ENCODE measurements around the gene SPP1. TPM values are rescaled to one million over a fixed set of nuclear protein-coding genes. Genes with fewer than 3 reads are reported as not detected.
"Not testable (repeated sequence)": the region's sequence is repeated elsewhere in the genome, so short reads cannot be mapped to it uniquely, and the experiment has no call there.

Gene SPP1
- total RNA-seq, 1 donor from 2014 or later, result 3.7 TPM

DNA sequence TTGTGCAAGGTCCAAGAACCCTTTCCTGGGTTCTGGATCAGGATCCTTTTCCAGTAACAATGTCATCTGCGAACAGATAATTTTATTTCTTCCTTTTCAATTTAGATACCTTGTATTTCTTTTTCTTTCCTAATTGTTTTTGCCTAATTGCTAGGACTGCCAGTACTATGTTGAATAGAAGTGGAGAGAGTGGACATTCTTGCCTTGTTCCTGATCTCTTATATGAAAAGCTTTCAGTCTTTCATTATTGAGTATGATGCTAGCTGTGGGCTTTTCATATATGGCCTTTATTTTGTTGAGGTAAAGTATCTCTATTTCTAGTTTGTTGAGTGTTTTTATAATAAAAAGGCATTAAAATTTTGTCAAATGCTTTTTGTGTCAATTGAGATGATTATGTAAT, 42.2 kb upstream of the SPP1 start:
- Mint-ChIP-seq H3K4me1 (ENCODE audit: low read depth) (no peaks in the 10 kb centered on the region), H3K36me3 (ENCODE audit: insufficient read depth) (no peaks in the 10 kb centered on the region), H3K27ac (no peak overlapping the region), H3K4me3 (ENCODE audit: low read depth) (no peak overlapping the region), H3K9me3 (ENCODE audit: low read depth) (peaks cover 10% of the 10 kb centered on the region), H3K27me3 (peaks cover 10% of the 10 kb centered on the region)
- DNase-seq (ENCODE audit: low spot score, unreplicated experiment), result no peak
- TF ChIP-seq, protein P1, sequence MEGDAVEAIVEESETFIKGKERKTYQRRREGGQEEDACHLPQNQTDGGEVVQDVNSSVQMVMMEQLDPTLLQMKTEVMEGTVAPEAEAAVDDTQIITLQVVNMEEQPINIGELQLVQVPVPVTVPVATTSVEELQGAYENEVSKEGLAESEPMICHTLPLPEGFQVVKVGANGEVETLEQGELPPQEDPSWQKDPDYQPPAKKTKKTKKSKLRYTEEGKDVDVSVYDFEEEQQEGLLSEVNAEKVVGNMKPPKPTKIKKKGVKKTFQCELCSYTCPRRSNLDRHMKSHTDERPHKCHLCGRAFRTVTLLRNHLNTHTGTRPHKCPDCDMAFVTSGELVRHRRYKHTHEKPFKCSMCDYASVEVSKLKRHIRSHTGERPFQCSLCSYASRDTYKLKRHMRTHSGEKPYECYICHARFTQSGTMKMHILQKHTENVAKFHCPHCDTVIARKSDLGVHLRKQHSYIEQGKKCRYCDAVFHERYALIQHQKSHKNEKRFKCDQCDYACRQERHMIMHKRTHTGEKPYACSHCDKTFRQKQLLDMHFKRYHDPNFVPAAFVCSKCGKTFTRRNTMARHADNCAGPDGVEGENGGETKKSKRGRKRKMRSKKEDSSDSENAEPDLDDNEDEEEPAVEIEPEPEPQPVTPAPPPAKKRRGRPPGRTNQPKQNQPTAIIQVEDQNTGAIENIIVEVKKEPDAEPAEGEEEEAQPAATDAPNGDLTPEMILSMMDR (IDR thresholded peaks at IDR 0.05; ENCODE audit: unreplicated experiment), result no peak

DNA sequence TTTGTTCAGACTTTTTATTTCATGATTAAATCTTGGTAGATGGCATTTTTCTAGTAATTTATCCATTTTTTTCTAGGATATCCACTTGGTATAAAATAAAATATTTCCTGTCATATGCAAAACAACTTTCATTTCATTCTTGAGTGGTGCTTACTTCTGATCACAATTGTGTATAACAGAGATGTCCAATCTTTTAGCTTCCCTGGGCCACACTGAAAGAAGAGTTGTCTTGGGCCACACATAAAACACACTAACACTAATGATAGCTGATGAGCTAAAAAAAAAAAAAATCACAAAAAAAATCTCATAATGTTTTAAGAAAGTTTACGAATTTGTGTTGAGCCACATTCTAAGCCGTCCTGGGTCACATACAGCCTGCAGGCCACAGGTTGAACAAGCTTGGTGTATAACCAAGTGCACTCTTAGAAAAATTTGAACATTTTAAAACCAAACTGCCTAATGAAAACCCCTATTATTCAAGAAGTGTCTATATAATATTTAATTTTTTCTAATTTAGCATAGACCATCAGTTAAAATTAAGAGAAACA, 41.3 kb upstream of the SPP1 start:
- peaks cover 10% of the 10 kb centered on the region for H3K27me3 Mint-ChIP-seq
- TF ChIP-seq, protein P1 (IDR thresholded peaks at IDR 0.05; ENCODE audit: unreplicated experiment), result no peak
- H3K4me3 Mint-ChIP-seq (ENCODE audit: low read depth), result no peak overlapping the region
- no peaks in the 10 kb centered on the region for H3K4me1 Mint-ChIP-seq (ENCODE audit: low read depth)
- H3K36me3 Mint-ChIP-seq (ENCODE audit: insufficient read depth), result no peaks in the 10 kb centered on the region
- no peak for DNase-seq (ENCODE audit: low spot score, unreplicated experiment)
- peaks cover 10% of the 10 kb centered on the region for H3K9me3 Mint-ChIP-seq (ENCODE audit: low read depth)
- no peak overlapping the region for H3K27ac Mint-ChIP-seq

DNA sequence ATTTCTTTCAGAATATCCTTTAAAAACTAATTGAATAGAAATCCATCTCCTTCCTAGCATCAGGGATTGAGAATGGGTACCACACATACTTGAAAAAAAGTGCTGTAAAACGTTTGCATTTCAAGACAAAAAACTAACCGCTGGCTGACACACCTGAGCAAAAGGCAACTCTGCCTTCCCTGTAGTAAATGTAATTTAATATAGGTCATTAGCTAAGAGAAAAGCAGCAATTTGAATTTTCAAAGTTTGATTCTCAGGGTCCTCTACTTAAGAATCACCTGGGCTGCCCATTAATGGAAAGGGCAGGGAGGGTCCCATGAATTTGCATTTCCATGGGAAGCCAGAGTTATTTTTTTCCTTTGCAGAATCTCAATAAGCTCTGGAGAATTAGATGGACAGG, 40.5 kb upstream of the SPP1 start:
- Mint-ChIP-seq H3K36me3 (ENCODE audit: insufficient read depth) (no peaks in the 10 kb centered on the region), H3K27me3 (peaks cover 10% of the 10 kb centered on the region), H3K27ac (no peak overlapping the region), H3K4me3 (ENCODE audit: low read depth) (no peak overlapping the region), H3K9me3 (ENCODE audit: low read depth) (peaks cover 10% of the 10 kb centered on the region), H3K4me1 (ENCODE audit: low read depth) (no peaks in the 10 kb centered on the region)
- no peak for DNase-seq (ENCODE audit: low spot score, unreplicated experiment)
- TF ChIP-seq, protein P1 (IDR thresholded peaks at IDR 0.05; ENCODE audit: unreplicated experiment), result no peak

DNA sequence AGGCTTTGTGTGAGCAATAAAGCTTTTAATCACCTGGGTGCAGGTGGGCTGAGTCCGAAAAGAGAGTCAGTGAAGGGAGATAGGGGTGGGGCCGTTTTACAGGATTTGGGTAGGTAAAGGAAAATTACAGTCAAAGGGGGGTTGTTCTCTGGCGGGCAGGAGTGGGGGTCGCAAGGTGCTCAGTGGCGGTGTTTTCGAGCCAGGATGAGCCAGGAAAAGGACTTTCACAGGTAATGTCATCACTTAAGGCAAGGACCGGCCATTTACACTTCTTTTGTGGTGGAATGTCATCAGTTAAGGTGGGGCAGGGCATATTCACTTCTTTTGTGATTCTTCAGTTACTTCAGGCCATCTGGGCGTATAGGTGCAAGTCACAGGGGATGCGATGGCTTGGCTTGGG, 39.6 kb upstream of the SPP1 start:
- not testable (repeated sequence) for H3K4me1 Mint-ChIP-seq (ENCODE audit: low read depth); H3K9me3 Mint-ChIP-seq (ENCODE audit: low read depth); H3K27ac Mint-ChIP-seq; H3K36me3 Mint-ChIP-seq (ENCODE audit: insufficient read depth); H3K4me3 Mint-ChIP-seq (ENCODE audit: low read depth); DNase-seq (ENCODE audit: low spot score, unreplicated experiment)
- H3K27me3 Mint-ChIP-seq, result peaks cover 10% of the 10 kb centered on the region

DNA sequence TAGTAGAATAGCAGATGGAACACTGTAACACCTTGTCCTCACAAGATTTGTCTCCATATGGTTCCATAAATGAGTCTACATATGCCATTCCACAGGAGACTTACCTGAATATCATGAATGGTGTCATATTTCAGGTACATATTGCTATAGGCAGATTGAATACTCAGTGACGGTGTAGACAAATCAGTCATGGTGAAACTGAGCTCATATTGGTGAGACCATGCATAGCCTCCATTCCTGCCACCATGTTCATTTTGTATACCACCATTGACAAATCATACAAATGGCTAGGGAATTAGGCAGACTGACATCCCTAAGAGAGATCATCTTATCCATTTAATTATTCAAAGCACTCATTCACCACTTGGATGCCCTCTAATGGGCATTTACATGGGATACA, 38.0 kb upstream of the SPP1 start:
- Mint-ChIP-seq H3K27me3 (peaks cover 10% of the 10 kb centered on the region), H3K27ac (no peak overlapping the region), H3K4me1 (ENCODE audit: low read depth) (peaks cover 9% of the 10 kb centered on the region), H3K4me3 (ENCODE audit: low read depth) (no peak overlapping the region), H3K36me3 (ENCODE audit: insufficient read depth) (no peaks in the 10 kb centered on the region), H3K9me3 (ENCODE audit: low read depth) (no peaks in the 10 kb centered on the region)
- TF ChIP-seq, protein P1 (IDR thresholded peaks at IDR 0.05; ENCODE audit: unreplicated experiment), result no peak
- DNase-seq (ENCODE audit: low spot score, unreplicated experiment), result no peak

DNA sequence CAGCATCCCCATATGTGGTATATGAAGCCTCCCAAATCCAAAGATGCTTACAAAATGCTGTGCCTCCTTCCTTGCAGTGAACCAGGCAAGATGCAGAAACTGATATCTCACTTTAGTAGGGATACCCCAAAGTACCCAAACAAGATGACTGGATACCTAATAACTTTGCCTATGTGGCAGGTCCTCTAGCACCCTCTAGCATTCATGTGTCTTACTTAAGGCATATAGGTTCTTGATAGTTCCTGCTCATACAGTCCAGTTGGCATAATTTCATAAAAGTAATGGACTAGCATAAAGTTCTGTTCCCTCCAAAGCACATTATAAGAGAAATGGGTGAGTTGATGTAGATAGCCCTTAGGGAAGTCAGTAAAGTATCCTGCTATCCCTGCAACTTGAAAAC, 36.8 kb upstream of the SPP1 start:
- Mint-ChIP-seq H3K36me3 (ENCODE audit: insufficient read depth) (no peaks in the 10 kb centered on the region), H3K9me3 (ENCODE audit: low read depth) (no peaks in the 10 kb centered on the region), H3K4me1 (ENCODE audit: low read depth) (peaks cover 9% of the 10 kb centered on the region), H3K27ac (no peak overlapping the region), H3K27me3 (peaks cover 8% of the 10 kb centered on the region), H3K4me3 (ENCODE audit: low read depth) (no peak overlapping the region)
- no peak for DNase-seq (ENCODE audit: low spot score, unreplicated experiment)
- TF ChIP-seq, protein P1 (IDR thresholded peaks at IDR 0.05; ENCODE audit: unreplicated experiment), result no peak
